HG03196 (cell line): ENCODE results near the gene CRYGB.
"Not testable (repeated sequence)": the region's sequence is repeated elsewhere in the genome, so short reads cannot be mapped to it uniquely, and the experiment has no call there.

Experiments used
- ATAC-seq: cut with Tn5 transposase; IDR thresholded peaks from one replicate; pipeline ENCODE4 v1.9.1; 2021; ENCODE audit not compliant: unreplicated experiment

CRYGB gene

DNA sequence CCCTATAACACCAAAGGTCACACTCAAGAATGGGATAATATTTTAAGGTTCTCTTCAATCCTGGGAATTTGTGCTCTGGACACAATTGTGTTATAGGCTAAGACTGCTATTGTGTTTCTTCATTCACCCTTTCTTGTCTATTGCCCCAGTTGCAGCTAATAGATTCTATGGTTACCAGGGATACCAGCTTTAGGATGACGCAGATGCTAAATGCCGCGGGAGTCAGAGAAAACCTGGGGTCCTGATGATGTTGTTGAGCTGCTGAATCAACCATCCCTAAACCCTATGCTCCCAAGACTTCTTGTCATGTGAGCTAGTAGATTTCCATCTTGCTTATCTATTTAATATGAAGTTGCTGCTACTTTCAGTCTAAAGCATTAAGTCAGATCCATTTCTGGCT is 27.0 kb downstream of the CRYGB start:
- no peak for ATAC-seq

DNA sequence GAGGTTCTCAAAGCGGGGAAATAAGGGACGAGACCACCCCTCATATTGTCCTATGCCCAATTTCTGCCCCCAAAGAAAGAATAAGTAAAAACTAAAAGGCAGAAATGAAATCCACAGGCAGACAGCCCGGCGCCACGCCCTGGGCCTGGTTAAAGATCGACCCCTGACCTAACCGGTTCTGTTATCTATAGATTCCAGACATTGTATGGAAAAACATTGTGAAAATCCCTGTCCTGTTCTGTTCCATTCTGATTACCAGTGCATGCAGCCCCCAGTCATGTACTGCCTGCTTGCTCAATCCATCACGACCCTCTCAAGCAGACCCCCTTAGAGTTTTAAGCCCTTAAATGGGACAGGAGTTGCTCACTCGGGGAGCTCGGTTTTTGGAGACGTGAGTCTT is 28.6 kb downstream of the CRYGB start:
- not testable (repeated sequence) for ATAC-seq

GRCh38 chr2:208112969-208113368 is 33.0 kb downstream of the CRYGB start:
- ATAC-seq: no peak

GRCh38 chr2:208112273-208112745 is 33.6 kb downstream of the CRYGB start:
- not testable (repeated sequence) for ATAC-seq

- no peak for ATAC-seq
Measured at GRCh38 chr2:208103616-208104015, 42.3 kb downstream of the CRYGB start.

- ATAC-seq: no peak
Measured at GRCh38 chr2:208101716-208102631, 44.0 kb downstream of the CRYGB start.

DNA sequence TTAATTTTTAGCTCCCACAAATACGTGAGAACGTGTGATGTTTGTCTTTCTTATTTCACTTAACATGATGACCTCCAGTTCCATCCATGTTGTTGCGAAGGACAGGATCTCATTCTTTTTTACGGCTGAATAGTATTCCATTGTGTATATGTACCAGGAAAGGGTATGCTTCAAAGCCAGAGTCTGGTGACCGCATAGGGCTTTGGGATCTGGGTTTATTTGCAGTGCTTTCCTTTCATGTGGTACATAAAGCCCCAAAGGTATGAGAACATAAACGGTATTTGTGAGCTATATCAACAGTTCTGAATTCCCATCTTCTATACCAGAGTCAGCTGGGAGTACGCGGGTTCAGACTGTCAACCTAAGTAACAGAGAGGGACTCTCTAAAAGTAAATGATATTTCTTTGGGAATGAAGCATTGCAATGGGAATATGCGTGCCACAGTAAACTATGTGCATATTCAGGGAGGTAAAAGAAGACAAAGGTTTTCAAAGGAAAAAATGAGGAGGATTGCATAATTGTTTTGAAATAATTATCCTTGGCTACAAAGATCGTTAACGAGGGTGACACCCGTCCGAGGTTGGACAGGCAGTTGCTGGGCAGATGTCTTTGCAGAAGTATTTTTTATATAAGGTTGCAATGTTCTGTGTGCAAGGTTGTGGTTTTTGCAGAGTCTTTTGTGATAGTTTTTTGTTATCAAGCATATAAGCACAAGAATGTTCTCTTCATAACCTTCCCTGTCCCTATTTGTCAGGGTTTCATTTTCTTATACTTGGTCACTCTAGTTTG is 46.1 kb downstream of the CRYGB start:
- ATAC-seq: no peak

GRCh38 chr2:208098701-208099100 is 47.3 kb downstream of the CRYGB start:
- ATAC-seq: not testable (repeated sequence)

- ATAC-seq: no peak
Measured at GRCh38 chr2:208098267-208098666, 47.7 kb downstream of the CRYGB start.

GRCh38 chr2:208097801-208098200 is 48.2 kb downstream of the CRYGB start:
- ATAC-seq: no peak

- no peak for ATAC-seq
Measured at GRCh38 chr2:208097313-208097712, 48.6 kb downstream of the CRYGB start.

DNA sequence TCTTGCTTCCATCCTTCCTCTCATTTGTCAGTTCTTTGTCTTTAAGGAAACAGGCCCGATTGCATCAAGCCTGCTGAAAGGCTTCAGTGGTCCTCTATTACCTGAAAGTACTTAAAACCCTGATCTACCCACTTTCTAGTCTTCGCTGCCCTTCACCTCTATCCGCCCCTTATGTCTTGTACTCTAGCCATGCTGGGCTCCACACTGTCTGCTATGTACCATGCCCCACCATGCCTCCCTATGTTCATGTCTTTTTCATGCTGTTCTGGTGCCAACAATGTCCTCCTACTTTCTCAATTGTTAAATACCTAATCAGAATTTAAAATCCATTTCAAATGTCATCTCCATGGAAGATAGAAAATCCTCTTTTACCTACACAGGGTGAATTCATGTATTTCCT is 49.9 kb downstream of the CRYGB start:
- no peak for ATAC-seq

DNA sequence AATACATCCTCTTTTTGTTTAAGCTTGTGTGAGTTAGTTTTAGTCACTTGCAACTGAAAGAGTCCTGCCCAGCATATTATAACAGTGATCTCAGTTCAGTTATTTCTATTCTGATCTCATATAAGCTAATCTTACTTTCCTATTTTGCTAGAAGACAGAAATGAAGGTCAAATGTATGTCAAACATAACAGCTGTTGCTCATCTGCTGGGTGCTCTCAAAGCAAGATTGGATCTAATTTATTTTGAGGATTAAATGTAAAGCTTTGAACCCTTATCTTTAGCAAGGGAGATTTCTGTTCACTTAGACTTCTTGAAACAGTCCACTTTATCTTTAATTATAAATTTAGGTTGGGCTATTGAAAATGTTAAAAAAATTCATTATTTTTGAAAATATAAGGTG is 52.8 kb downstream of the CRYGB start:
- no peak for ATAC-seq
